Activated CD4-positive, alpha-beta T cell treated with anti-CD3 and anti-CD28 coated beads for 36 hours (primary cell): ENCODE measurements around the gene IMP4. TPM values are rescaled to one million over a fixed set of nuclear protein-coding genes. Genes with fewer than 3 reads are reported as not detected.
"Not testable (repeated sequence)": the region's sequence is repeated elsewhere in the genome, so short reads cannot be mapped to it uniquely, and the experiment has no call there.

Source experiments
- ATAC-seq: fragments of 200-7000 bp; cut with Tn5 transposase; one replicate; pipeline ENCODE4 v1.10.0; 2021; ENCODE audit warnings: mild to moderate bottlenecking, moderate library complexity
- CTCF ChIA-PET: fragments of 350-600 bp; sonication (Branson Sonifier 250); formaldehyde crosslinking; loops from one replicate; lab custom pipeline; 2021; ENCODE audit warnings: antibody characterized with exemption; lab: Charles Lee
- POLR2A ChIA-PET: fragments of 350-600 bp; sonication (Branson Sonifier 250); formaldehyde crosslinking; loops from one replicate; lab custom pipeline; 2021; ENCODE audit warnings: antibody characterized with exemption, inconsistent platforms; lab: Charles Lee
- DNase-seq: peaks from one replicate; pipeline ENCODE4 v3.0.0-alpha.2; 2020
- H3K27ac Mint-ChIP-seq: one replicate; pipeline ENCODE4 v1.8.0; 2021; ENCODE audit warnings: mixed read lengths
- H3K27me3 Mint-ChIP-seq: one replicate; pipeline ENCODE4 v1.8.0; 2021; ENCODE audit warnings: mixed read lengths
- H3K36me3 Mint-ChIP-seq: one replicate; pipeline ENCODE4 v1.8.0; 2021; ENCODE audit warnings: low read depth, mixed read lengths
- H3K4me1 Mint-ChIP-seq: one replicate; pipeline ENCODE4 v1.8.0; 2021; ENCODE audit warnings: mixed read lengths
- H3K4me3 Mint-ChIP-seq: one replicate; pipeline ENCODE4 v1.8.0; 2021; ENCODE audit warnings: mild to moderate bottlenecking, moderate library complexity, mixed read lengths
- H3K9me3 Mint-ChIP-seq: one replicate; pipeline ENCODE4 v1.8.0; 2021; ENCODE audit warnings: low read depth, mixed read lengths
- intact Hi-C, 2 experiments: fragments of 100-400 bp; cut with DNase I in 1 of 2; cut with micrococcal nuclease in 1 of 2; formaldehyde crosslinking; loops; one replicate each; pipeline versions ENCODE4 v1.14.2 to v1.15.1; 2022 to 2024; cut with DNase I, micrococcal nuclease
- total RNA-seq, 2 experiments: library from RNA; stranded (reverse); gene quantifications; one replicate each; pipeline ENCODE4 v1.2.3, GENCODE V29; 2021

The IMP4 gene
- total RNA-seq, 2 experiments from 2014 or later = 148 to 169 TPM

GRCh38 chr2:130318906-130319305, 23.8 kb upstream of the IMP4 start:
- Mint-ChIP-seq H3K36me3 (no peaks in the 10 kb centered on the region), H3K27me3 (peaks cover 6% of the 10 kb centered on the region), H3K9me3 (no peaks in the 10 kb centered on the region), H3K4me1 (no peaks in the 10 kb centered on the region), H3K27ac (no peak overlapping the region), H3K4me3 (no peak overlapping the region)
- intact Hi-C loops = no loop called here
- DNase-seq (no peak), ATAC-seq (no peak)
- POLR2A ChIA-PET = no interaction called here
- CTCF ChIA-PET = interaction anchor here (0.6 kb wide), 1 partner anchor 1921 kb away, joined by 3 read pairs; no protein-coding TSS in a partner anchor

- POLR2A ChIA-PET = interaction anchor here (0.5 kb wide), 1 partner anchor 77 kb away, joined by 6 read pairs; no protein-coding TSS in a partner anchor
- intact Hi-C loops = no loop called here
These were observed 23.2 kb upstream of the IMP4 start for GRCh38 chr2:130319536-130319935.

GRCh38 chr2:130327703-130328527, 14.8 kb upstream of the IMP4 start:
- H3K27ac Mint-ChIP-seq = no peak overlapping the region
- intact Hi-C loops = no loop called here
- no peaks in the 10 kb centered on the region for H3K36me3 Mint-ChIP-seq
- ChIA-PET POLR2A (no interaction called here), CTCF (no interaction called here)
- peaks cover 36% of the 10 kb centered on the region for H3K27me3 Mint-ChIP-seq
- H3K4me1 Mint-ChIP-seq = peaks cover 7% of the 10 kb centered on the region
- ATAC-seq (no peak), DNase-seq (no peak)
- no peaks in the 10 kb centered on the region for H3K9me3 Mint-ChIP-seq
- H3K4me3 Mint-ChIP-seq = no peak overlapping the region

More at GRCh38 chr2:130319536-130319935, 23.2 kb upstream of the IMP4 start:
- ATAC-seq (no peak), DNase-seq (no peak)
- Mint-ChIP-seq H3K27ac (no peak overlapping the region), H3K9me3 (no peaks in the 10 kb centered on the region), H3K4me3 (no peak overlapping the region), H3K4me1 (no peaks in the 10 kb centered on the region), H3K27me3 (peaks cover 7% of the 10 kb centered on the region), H3K36me3 (no peaks in the 10 kb centered on the region)
- CTCF ChIA-PET = no interaction called here

- Mint-ChIP-seq H3K27me3 (peaks cover 36% of the 10 kb centered on the region), H3K9me3 (no peaks in the 10 kb centered on the region), H3K4me1 (peaks cover 8% of the 10 kb centered on the region), H3K4me3 (no peak overlapping the region), H3K36me3 (no peaks in the 10 kb centered on the region), H3K27ac (no peak overlapping the region)
- intact Hi-C loops = no loop called here
- ChIA-PET CTCF (no interaction called here), POLR2A (no interaction called here)
- ATAC-seq = no peak
- no peak for DNase-seq
These were observed 14.0 kb upstream of the IMP4 start for GRCh38 chr2:130328710-130329109.

GRCh38 chr2:130332271-130333073, 10.2 kb upstream of the IMP4 start:
- Mint-ChIP-seq H3K4me1 (peaks cover 14% of the 10 kb centered on the region), H3K27ac (no peak overlapping the region), H3K9me3 (no peaks in the 10 kb centered on the region), H3K27me3 (peaks cover 25% of the 10 kb centered on the region), H3K4me3 (peak overlapping the region; percentile 26), H3K36me3 (no peaks in the 10 kb centered on the region)
- DNase-seq (peak; percentile 84), ATAC-seq (peak; percentile 82)
- ChIA-PET POLR2A (interaction anchor here (0.5 to 1.3 kb wide), 3 partner anchors 9 to 51 kb away, joined by 3 to 5 read pairs (median 3); partner anchors contain the start of gene IMP4), CTCF (interaction anchor here (0.6 to 4.6 kb wide), 10 partner anchors 10 to 1372 kb away, joined by 3 to 40 read pairs (median 3); partner anchors contain the start of genes IMP4 and SMPD4)
- intact Hi-C loops = loop anchor here (1.0 to 2.0 kb wide), 3 partner anchors 150 to 176 kb away; partner anchors contain the start of genes MZT2B (in 1 of the 2) and SMPD4 (in 1 of the 2)

- POLR2A ChIA-PET = interaction anchor here (1.3 kb wide), 2 partner anchors 8 to 10 kb away, joined by 3 to 5 read pairs; partner anchors contain the start of gene IMP4
- H3K36me3 Mint-ChIP-seq, ATAC-seq, DNase-seq, H3K4me3 Mint-ChIP-seq, H3K27ac Mint-ChIP-seq, H3K9me3 Mint-ChIP-seq: not testable (repeated sequence)
- Mint-ChIP-seq H3K27me3 (peaks cover 23% of the 10 kb centered on the region), H3K4me1 (peaks cover 14% of the 10 kb centered on the region)
- intact Hi-C loops = loop anchor here in 1 of 2 experiments (2.0 kb wide), 1 partner anchor 152 kb away; the partner anchor contains the start of gene SMPD4
- CTCF ChIA-PET = interaction anchor here (0.7 to 4.6 kb wide), 8 partner anchors 9 to 153 kb away, joined by 3 to 40 read pairs (median 4); partner anchors contain the start of genes IMP4 and SMPD4
These were observed 9.4 kb upstream of the IMP4 start for GRCh38 chr2:130333253-130333652.

GRCh38 chr2:130334026-130334425, 8.7 kb upstream of the IMP4 start:
- CTCF ChIA-PET = interaction anchor here (0.6 to 4.6 kb wide), 5 partner anchors 8 to 760 kb away, joined by 3 to 40 read pairs (median 3); partner anchors contain the start of genes IMP4 and PTPN18

GRCh38 chr2:130335226-130335625, 7.5 kb upstream of the IMP4 start:
- intact Hi-C loops = no loop called here
- POLR2A ChIA-PET = interaction anchor here (0.7 kb wide), 1 partner anchor 10 kb away, joined by 3 read pairs; no protein-coding TSS in a partner anchor
- no peak for ATAC-seq

More at GRCh38 chr2:130334026-130334425, 8.7 kb upstream of the IMP4 start:
- DNase-seq = no peak
- Mint-ChIP-seq H3K4me1 (peaks cover 14% of the 10 kb centered on the region), H3K36me3 (peaks cover 6% of the 10 kb centered on the region), H3K4me3 (no peak overlapping the region), H3K9me3 (no peaks in the 10 kb centered on the region), H3K27me3 (peaks cover 15% of the 10 kb centered on the region), H3K27ac (no peak overlapping the region)
- no peak for ATAC-seq
- POLR2A ChIA-PET = interaction anchor here (1.3 kb wide), 1 partner anchor 8 kb away, joined by 3 read pairs; a partner anchor contains a TSS
- intact Hi-C loops = no loop called here

GRCh38 chr2:130336150-130336876, 6.4 kb upstream of the IMP4 start:
- Mint-ChIP-seq H3K4me1 (peaks cover 18% of the 10 kb centered on the region), H3K9me3 (no peaks in the 10 kb centered on the region), H3K27me3 (peaks cover 7% of the 10 kb centered on the region), H3K4me3 (no peak overlapping the region), H3K27ac (no peak overlapping the region), H3K36me3 (peaks cover 16% of the 10 kb centered on the region)
- intact Hi-C loops = no loop called here
- DNase-seq (no peak), ATAC-seq (no peak)
- POLR2A ChIA-PET = interaction anchor here (0.7 kb wide), 1 partner anchor 9 kb away, joined by 3 read pairs; no protein-coding TSS in a partner anchor
- CTCF ChIA-PET = interaction anchor here (0.7 to 0.8 kb wide), 2 partner anchors 35 to 155 kb away, joined by 3 read pairs; partner anchors contain the start of gene SMPD4

More at GRCh38 chr2:130335226-130335625, 7.5 kb upstream of the IMP4 start:
- no peak for DNase-seq
- Mint-ChIP-seq H3K4me1 (peaks cover 14% of the 10 kb centered on the region), H3K9me3 (no peaks in the 10 kb centered on the region), H3K27me3 (peaks cover 15% of the 10 kb centered on the region), H3K27ac (no peak overlapping the region), H3K4me3 (no peak overlapping the region), H3K36me3 (peaks cover 15% of the 10 kb centered on the region)
- CTCF ChIA-PET = interaction anchor here (0.7 to 1.4 kb wide), 2 partner anchors 20 to 154 kb away, joined by 3 read pairs; partner anchors contain the start of genes PTPN18 and SMPD4
